Measurements from ENCODE around the gene TBC1D10A.

DNA sequence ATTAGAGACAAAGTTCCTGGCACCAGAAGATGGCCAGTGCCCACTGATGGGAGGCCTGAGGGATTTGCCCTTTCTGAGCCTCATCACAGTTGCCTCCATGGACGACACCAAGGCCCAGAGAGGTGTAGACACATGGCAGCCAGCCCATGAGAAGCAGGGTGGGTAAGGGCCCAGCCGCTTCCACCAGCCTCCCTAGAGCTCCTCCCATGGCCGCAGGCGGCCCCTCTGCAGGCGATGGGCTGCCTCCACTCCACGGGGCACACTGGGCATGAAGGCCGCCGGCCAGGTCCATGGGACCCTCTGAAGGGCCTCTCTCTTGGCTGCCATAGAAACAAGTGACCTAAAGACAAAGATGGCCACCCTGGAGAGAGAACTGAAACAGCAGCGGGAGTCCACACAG is 44.6 kb upstream of the TBC1D10A start:
- TF ChIP-seq EZH2 (IDR thresholded peaks at IDR 0.05; ENCODE audit: insufficient read depth, low read length) (no peak), CTCF (IDR thresholded peaks at IDR 0.05; ENCODE audit: insufficient read depth, low read depth, low read length) (no peak)

All from astrocyte (in vitro differentiated cells and primary cell).